HG03196 (cell line): ENCODE measurements around the gene SLC38A1.
"Not testable (repeated sequence)": the region's sequence is repeated elsewhere in the genome, so short reads cannot be mapped to it uniquely, and the experiment has no call there.

Experiments used
- ATAC-seq: cut with Tn5 transposase; IDR thresholded peaks from one replicate; pipeline ENCODE4 v1.9.1; 2021; ENCODE audit not compliant: unreplicated experiment

Gene SLC38A1

DNA sequence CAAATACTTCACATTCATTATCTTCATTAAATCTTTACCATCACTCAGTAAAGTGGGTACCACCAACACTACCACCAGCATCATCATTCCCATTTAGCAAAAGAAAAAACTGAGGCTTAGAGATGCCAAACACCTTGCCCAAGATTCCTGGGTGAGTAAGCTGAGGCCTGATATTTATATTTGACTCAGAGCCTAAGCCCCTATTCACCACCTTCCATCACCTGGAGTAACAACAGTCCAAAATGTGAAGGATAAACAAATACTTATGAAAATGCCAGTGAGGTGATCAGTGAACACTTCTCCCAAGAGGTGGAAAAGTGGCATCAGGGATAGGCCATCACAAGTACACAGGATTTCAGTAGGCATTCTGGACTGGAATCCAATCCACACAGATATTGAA, 3.7 kb downstream of the SLC38A1 start:
- no peak for ATAC-seq

GRCh38 chr12:46264057-46264456, 4.8 kb downstream of the SLC38A1 start:
- ATAC-seq, result no peak

- no peak for ATAC-seq
These were observed 5.5 kb downstream of the SLC38A1 start for GRCh38 chr12:46263140-46264016.

- no peak for ATAC-seq
These were observed 7.2 kb downstream of the SLC38A1 start for GRCh38 chr12:46261646-46262045.

DNA sequence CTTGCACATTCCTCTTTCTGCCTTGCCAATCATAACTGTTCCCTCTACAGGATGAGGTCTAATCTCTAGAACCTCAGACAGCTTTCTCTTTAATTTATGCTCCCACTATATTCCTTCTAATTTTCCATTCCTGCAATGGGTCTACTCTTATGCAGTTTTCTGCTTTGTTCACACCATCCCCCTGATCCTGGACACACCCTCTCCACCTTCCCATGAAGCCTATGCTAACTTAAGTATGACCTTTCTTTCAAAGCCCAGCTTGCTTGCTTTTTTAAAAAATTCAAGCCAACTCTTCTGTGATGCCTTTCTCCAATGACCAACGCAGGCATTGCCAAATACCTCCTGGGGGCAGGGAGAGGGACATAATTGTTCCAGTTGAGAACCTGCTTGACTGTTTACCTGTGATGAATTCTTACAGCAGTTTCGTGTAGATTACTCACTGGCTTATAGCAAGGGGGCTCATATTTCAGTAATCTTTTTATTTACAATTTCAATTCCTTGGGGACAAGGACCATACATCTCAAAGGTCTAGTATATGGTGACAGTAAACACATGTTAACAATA, 7.8 kb downstream of the SLC38A1 start:
- ATAC-seq, result no peak

DNA sequence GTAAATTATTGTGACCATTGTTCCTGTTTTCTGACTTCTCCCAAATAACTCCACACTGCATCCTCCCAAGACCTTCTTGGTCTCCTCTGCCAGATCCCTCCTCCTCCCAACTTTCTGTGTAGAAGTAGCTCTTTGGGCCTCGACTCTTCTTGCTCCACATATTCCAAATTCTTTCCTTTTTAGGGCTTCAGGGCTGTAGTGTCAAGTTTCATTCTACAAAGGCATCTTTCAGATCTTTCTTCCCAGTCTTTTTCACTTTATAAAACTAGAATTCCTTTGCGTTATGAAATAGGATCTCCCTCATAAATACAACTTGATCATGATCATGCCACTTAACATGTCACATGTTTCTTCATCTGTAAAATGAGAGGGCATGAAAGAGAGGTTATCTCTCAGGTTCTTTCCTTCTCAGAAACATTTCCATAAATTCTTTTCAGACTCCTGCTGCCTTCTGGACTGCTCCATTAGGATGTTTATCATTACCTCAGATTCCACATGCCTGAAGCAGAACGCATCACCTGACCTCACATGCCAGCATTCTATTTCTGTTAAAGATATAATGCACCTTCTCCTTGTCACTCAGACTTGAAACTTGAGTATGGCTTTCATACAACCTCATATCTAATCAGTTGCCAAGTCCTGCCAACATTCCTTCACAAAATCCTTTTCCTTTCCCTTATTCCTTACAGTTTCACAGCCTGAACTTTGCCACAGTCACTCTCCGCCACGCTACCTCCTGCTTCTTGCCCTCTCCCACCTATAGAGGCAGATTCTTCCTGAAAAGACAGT, 8.5 kb downstream of the SLC38A1 start:
- no peak for ATAC-seq

DNA sequence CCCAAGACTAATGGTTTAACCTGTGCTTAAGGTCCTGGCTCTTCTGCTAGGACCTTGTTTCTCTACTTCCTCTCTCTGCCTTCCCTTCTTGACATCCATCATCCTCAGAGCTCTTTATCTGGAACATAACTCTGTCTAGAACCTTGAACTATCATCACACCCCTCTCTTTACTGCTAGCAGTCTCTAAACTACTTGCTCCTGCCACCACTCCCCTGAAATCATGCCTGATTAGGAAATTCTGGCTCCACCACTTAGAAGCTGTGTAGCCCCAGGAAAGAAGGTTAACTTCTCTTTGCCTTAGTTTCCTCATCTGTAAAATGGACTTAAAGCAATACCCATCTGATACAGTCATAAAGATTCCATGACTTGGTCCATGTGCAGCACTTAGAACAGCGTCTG, 9.1 kb downstream of the SLC38A1 start:
- no peak for ATAC-seq

DNA sequence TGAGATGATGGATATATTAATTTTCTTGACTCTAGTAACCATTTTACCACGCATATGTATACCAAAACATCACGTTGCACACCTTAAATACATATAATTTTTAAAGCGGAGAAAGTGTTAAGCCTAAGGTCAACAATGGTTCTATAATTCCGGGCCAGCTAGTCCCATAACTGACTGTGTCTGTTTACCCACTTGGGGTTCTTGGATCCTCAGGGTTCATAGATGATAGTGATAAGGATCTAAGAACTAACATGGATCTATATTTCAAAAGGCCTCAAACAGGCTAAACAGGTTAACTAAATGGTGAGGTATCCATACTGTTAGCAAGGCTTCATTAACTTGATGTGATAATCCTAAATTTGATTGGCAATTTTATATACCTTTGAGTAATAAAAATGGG, 9.8 kb downstream of the SLC38A1 start:
- ATAC-seq, result no peak

DNA sequence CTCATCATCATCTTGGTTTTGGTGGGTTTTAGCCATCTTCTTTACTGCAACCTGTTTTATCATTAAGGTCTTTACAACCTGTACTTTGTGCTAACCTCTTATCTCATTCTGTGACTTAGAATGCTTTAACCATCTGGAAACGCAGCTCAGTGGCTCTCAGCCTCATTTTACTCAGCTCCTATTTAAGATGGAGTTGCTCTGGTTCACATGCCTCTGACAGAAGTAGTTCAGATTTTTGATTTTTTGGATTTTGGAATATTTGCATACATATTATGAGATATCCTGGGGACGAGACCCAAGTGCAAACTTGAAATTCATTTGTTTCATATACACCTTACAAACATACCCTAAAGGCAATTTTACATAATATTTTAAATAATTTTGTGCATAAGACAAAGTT, 10.7 kb downstream of the SLC38A1 start:
- no peak for ATAC-seq

DNA sequence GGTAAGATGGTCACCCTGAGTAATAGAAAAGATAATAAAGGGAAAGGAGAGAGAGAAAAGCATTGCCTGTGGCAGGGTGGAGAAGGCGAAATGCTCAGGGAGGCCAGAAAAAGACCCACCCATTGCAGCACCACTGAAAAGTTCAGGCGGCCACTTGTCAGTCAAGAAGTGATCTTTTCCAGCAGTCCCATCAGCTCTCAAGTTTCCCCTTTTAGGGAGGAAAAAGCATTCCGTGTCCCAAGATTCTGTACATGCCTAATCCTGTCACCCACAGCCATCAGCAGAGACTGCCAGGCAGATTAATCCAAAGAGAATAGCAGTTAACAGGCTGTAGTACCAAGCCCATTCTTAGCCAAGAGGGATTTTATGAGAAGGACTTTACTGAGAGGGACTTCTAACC, 11.9 kb downstream of the SLC38A1 start:
- ATAC-seq, result no peak

GRCh38 chr12:46253544-46254162, 15.2 kb downstream of the SLC38A1 start:
- no peak for ATAC-seq

GRCh38 chr12:46251994-46252393, 16.8 kb downstream of the SLC38A1 start:
- not testable (repeated sequence) for ATAC-seq

DNA sequence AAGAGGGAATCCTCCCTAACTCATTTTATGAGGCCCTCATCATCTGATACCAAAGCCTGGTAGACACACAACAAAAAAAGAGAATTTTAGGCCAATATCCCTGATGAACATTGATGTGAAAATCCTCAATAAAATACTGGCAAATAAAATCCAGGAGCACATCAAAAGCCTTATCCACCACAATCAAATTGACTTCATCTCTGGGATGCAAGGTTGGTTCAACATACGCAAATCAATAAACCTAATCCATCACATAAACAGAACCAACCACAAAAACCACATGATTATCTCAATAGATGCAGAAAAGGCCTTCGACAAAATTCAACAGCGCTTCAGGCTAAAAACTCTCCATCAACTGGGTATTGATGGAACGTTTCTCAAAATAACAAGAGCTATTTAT, 18.9 kb downstream of the SLC38A1 start:
- ATAC-seq, result not testable (repeated sequence)

DNA sequence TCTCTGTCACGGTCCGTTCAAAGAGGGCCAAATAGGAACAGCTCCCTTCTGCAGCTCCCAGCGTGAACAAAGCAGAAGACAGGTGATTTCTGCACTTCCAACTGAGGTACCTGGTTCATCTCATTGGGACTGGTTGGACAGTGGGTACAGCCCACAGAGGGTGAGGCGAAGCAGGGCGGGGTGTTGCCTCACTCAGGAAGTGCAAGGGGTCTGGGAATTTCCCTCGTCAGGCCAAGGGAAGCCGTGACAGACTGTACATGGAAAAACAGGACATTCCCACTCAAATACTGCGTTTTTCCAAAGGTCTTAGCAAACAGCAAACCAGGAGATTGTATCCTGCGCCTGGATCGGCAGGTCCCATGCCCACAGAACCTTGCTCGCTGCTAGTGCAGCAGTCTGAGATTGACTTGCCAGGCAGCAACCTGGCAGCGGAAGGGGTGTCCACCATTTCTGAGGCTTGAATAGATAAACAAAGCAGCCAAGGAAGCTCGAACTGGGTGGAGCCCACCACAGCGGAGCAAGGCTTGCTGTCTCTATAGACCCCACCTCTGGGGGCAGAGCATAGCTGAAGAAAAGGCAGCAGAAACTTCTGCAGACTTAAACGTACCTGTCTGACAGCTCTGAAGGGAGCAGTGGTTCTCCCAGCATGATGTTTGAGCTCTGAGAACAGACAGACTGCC, 22.7 kb downstream of the SLC38A1 start:
- ATAC-seq, result no peak

DNA sequence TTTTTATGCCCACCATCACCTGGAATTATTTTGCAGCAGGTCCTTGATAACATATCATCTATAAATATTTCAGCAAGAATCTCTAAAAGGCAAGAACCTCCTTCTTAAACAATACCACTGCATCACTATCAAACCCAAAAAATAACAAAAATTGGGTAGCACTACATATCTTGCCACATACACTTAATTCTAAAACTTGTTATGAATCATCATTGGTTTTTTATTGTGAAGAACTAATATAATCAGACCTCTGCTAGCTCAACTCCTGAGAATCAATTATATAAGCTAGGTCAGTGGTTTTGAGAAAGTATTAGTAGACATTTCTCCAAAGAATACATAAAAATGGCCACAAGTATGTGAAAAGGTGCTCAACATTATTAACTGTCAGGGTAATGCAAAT, 23.8 kb downstream of the SLC38A1 start:
- ATAC-seq, result no peak

DNA sequence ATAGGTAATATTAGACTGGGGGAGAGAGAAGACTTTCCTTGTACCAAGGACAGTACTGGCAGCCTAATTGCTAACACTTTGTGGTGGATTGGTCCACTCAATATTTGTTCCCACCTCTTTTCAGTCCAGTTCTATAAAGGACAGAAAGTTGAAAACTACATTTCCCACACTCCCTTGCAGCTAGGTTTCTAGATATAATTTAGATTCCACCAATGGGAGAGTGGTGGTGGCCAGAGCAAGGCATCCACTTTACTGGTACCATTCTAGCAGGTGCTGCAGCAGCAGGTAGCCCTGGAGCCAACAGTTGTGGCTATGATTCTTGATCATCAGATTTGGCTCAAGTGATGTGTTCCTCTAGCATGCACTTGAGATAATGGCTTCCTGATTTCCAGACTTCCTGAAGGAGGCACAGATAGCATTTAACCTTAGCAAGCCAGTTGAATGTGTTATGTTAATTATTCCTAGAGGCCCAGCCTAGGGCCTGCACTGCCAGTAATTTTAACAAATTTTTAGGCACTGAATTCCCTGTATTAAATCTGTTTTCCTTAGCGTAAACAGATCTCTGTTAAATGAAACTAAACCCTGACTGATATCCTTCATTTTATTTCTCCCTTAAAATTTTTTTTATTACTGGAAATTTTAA, 24.4 kb downstream of the SLC38A1 start:
- no peak for ATAC-seq

DNA sequence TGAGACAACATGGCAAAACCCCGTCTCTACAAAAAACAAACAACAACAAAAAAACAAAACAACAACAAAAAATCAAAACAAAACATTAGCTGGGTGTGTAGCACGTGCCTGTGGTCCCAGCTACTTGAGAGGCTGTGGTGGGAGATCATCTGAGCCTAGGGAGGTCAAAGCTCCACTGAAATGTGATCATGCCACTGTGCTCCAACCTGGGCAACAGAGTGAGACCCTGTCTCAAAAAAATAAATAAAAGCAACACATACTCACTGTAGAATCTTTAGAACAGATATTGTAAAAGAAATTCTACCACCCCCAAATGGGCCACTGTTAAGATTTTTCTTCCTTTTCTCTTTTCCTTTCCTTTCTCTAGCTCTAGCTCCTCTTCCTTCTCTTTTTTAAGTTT, 26.3 kb downstream of the SLC38A1 start:
- ATAC-seq, result no peak

- ATAC-seq, result no peak
These were observed 28.4 kb downstream of the SLC38A1 start for GRCh38 chr12:46240436-46240835.

DNA sequence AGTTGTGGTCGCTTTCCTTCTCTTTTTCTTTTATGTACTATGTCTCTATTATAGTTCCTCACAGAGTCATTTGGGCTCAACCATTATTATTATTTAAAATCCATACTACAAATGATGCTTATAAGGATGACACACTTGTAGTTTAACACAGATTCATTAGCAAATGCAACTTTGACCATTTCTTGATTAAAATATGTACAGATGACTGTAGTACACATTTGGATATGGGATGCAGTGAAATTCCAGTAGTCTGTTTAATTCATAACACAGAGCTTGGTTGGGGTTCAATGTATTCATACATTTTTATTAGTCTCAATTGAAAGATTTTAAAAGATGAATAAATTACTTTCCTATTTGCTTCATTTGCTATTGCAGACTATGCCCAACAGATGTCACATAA, 30.0 kb downstream of the SLC38A1 start:
- no peak for ATAC-seq

DNA sequence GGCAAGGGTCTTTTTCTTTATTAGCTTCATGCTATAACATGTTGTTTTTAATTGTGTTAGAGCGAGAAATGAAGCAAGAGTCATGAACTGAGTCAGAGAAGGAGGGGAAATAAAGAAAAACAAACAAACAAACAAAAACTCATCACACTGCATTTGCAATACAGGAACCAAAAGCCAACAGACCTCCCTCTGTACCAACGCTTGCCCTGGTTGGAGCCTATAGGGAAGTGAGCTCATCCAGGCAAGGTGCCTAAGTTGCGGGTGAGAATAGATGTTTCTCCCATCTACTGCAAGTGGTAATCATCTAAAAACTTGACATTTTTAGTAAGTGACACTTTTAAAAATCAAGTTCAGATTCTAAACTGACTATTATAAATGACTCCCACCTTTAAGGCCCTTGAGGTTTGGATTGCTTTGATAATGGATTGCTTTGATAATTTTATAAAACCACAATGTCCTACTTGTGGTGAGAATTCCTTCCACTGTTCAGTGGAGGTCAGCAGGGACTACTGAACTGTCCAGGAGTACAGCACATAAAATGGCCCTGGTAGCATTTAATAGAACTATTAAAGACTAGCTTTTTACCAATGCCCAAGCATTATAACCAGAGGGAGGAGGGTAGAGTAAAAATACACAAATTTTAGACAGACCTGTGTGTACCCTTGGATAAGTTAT, 31.3 kb downstream of the SLC38A1 start:
- no peak for ATAC-seq
